Keratinocyte (primary cell): ENCODE data around the gene TENM4. TPM values are rescaled to one million over a fixed set of nuclear protein-coding genes. Genes with fewer than 3 reads are reported as not detected.

Source experiments
- DNase-seq: peaks from one replicate; pipeline ENCODE4 v3.0.0-alpha.2; 2011; ENCODE audit warnings: low read depth, missing footprints, low spot score
- FAIRE-seq: peaks from 2 replicates; lab custom pipeline; 2011; peaks lifted over from hg19 to GRCh38; lab: Jason Lieb, UNC
- H2AFZ ChIP-seq: 2 replicates; pipeline ENCODE4 v1.6.0; 2012; ENCODE audit warnings: low read length, control low read depth, inconsistent platforms; ENCODE audit not compliant: control insufficient read depth
- H3K27ac ChIP-seq: 2 replicates; pipeline ENCODE4 v1.5.1; 2011; ENCODE audit warnings: low read length; ENCODE audit not compliant: control insufficient read depth, insufficient read depth
- H3K27me3 ChIP-seq: 3 replicates; pipeline ENCODE4 v1.6.0; 2011; ENCODE audit warnings: low read length; ENCODE audit not compliant: control insufficient read depth, insufficient read depth; ENCODE audit errors: extremely low read depth
- H3K36me3 ChIP-seq, 2 experiments: 2 replicates in 1 of 2; 3 replicates in 1 of 2; pipeline ENCODE4 v1.5.1; 2011; ENCODE audit warnings: low read length in 2 of 2, mild to moderate bottlenecking in 1 of 2; ENCODE audit not compliant: control insufficient read depth in 2 of 2, insufficient read depth in 2 of 2; ENCODE audit errors: extremely low read depth in 1 of 2
- H3K4me1 ChIP-seq: 3 replicates; pipeline ENCODE4 v1.5.1; 2011; ENCODE audit warnings: low read length; ENCODE audit not compliant: control insufficient read depth, insufficient read depth; ENCODE audit errors: extremely low read depth
- H3K4me2 ChIP-seq: 3 replicates; pipeline ENCODE4 v1.6.0; 2011; ENCODE audit warnings: low read depth, low read length; ENCODE audit not compliant: control insufficient read depth, insufficient read depth; ENCODE audit errors: extremely low read depth
- H3K4me3 ChIP-seq, 3 experiments: fragments of 200-600 bp in 1 of 3; sonication (generic) in 1 of 3; 2 replicates in 2 of 3; 3 replicates in 1 of 3; pipeline ENCODE4 v1.5.1; 2011 to 2016; ENCODE audit warnings: low read length in 3 of 3, mild to moderate bottlenecking in 3 of 3, control low read depth in 2 of 3, inconsistent platforms in 1 of 3, low read depth in 1 of 3, mixed read lengths in 1 of 3, mixed run types in 1 of 3, moderate library complexity in 1 of 3; ENCODE audit not compliant: control insufficient read depth in 2 of 3, insufficient read depth in 2 of 3; ENCODE audit errors: extremely low read depth in 1 of 3
- H3K79me2 ChIP-seq: 2 replicates; pipeline ENCODE4 v1.6.0; 2012; ENCODE audit warnings: low read length; ENCODE audit not compliant: control insufficient read depth, insufficient read depth
- H3K9ac ChIP-seq: 3 replicates; pipeline ENCODE4 v1.6.0; 2011; ENCODE audit warnings: low read length; ENCODE audit not compliant: control insufficient read depth, insufficient read depth; ENCODE audit errors: extremely low read depth
- H3K9me1 ChIP-seq: 3 replicates; pipeline ENCODE4 v1.6.0; 2011; ENCODE audit warnings: low read length; ENCODE audit not compliant: control insufficient read depth, insufficient read depth; ENCODE audit errors: extremely low read depth
- H3K9me3 ChIP-seq: 2 replicates; pipeline ENCODE4 v1.5.1; 2012; ENCODE audit warnings: low read depth, low read length; ENCODE audit not compliant: control insufficient read depth
- H4K20me1 ChIP-seq: 3 replicates; pipeline ENCODE4 v1.6.0; 2011; ENCODE audit warnings: low read length; ENCODE audit not compliant: control insufficient read depth, insufficient read depth; ENCODE audit errors: extremely low read depth
- EZH2 ChIP-seq: IDR thresholded peaks from one replicate; pipeline ENCODE4 v1.6.1; 2012; ENCODE audit warnings: inconsistent platforms, mild to moderate bottlenecking, low read length, moderate library complexity
- dilution Hi-C: fragments of 300-500 bp; cut with MboI; formaldehyde crosslinking; loops from one replicate; pipeline ENCODE4 v1.7.0; 2020; ENCODE audit warnings: low sequenced_read_pairs; ENCODE audit not compliant: extremely low pct_ligation_motif_present
- polyA plus RNA-seq, 5 experiments: library from polyadenylated mRNA; depleted of rRNA in 3 of 5; stranded (reverse) in 3 of 5; stranded (forward) in 1 of 5; unstranded in 1 of 5; fragments of >200 nt; gene quantifications; 1 replicate in 1 of 5; 2 replicates in 3 of 5; 3 replicates in 1 of 5; pipeline versions ENCODE4 v1.2.1 to v1.2.3, GENCODE V29; 2011 to 2012; ENCODE audit warnings: missing spikeins in 2 of 5, low read depth in 1 of 5, low replicate concordance in 1 of 5
- TF ChIP-seq, protein P1 (sequence below), 3 experiments: IDR thresholded peaks in 1 of 3; conservative IDR thresholded peaks in 1 of 3; optimal IDR thresholded peaks in 1 of 3; 2 replicates in 2 of 3; 3 replicates in 1 of 3; pipeline versions ENCODE3 to v1.5.1; 2011; ENCODE audit warnings: low read length in 3 of 3, mild to moderate bottlenecking in 3 of 3, moderate library complexity in 2 of 3, control low read depth in 1 of 3, inconsistent platforms in 1 of 3; ENCODE audit not compliant: insufficient read depth in 2 of 3; ENCODE audit errors: extremely low read depth in 1 of 3

The TENM4 gene
- polyA plus RNA-seq, 1 donor (not counting 4 experiments of a cell fraction or from before 2014, with no cell fraction given): 3.5 TPM

DNA sequence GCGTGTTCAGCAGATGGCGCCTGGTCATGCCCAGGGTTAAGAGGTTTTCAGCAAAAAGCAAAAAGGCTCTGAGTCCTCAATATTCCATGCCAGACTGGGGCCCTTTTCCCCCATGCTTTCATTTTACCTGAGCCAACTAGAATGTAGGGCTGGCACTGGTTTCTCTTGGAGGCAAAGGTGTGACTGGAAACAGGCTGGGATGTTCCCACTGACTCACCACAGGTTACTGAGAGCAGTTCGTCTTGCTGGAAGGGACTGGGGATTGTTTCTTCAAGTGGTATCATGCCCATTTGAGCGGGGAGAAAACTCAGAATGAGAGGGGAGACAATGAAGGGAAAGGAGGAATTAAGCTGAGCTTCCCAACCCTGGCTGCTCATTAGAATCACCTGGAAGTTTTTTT lies 243.9 kb downstream of the TENM4 start:
- H3K9me1 ChIP-seq: peaks cover 6% of the 10 kb centered on the region
- FAIRE-seq (peak; percentile 94), DNase-seq (no peak)
- H3K4me3 ChIP-seq: peak overlapping the region in 1 of 3 experiments; percentile 8
- H3K9me3 ChIP-seq: no peaks in the 10 kb centered on the region
- dilution Hi-C loops: no loop called here
- peaks cover 0 to 4% of the 10 kb centered on the region in 2 experiments for H3K36me3 ChIP-seq
- peak overlapping the region; percentile 57 for H3K27ac ChIP-seq
- TF ChIP-seq EZH2: no peak
- TF ChIP-seq, protein P1, sequence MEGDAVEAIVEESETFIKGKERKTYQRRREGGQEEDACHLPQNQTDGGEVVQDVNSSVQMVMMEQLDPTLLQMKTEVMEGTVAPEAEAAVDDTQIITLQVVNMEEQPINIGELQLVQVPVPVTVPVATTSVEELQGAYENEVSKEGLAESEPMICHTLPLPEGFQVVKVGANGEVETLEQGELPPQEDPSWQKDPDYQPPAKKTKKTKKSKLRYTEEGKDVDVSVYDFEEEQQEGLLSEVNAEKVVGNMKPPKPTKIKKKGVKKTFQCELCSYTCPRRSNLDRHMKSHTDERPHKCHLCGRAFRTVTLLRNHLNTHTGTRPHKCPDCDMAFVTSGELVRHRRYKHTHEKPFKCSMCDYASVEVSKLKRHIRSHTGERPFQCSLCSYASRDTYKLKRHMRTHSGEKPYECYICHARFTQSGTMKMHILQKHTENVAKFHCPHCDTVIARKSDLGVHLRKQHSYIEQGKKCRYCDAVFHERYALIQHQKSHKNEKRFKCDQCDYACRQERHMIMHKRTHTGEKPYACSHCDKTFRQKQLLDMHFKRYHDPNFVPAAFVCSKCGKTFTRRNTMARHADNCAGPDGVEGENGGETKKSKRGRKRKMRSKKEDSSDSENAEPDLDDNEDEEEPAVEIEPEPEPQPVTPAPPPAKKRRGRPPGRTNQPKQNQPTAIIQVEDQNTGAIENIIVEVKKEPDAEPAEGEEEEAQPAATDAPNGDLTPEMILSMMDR (optimal IDR thresholded peaks at IDR 0.05 in 1 of 3, IDR thresholded peaks at IDR 0.05 in 1 of 3, conservative IDR thresholded peaks at IDR 0.05 in 1 of 3; ENCODE audit: extremely low read depth in 1 of 3, insufficient read depth in 2 of 3, low read length in 3 of 3): peak in 1 of 3 experiments; percentile 7
- no peaks in the 10 kb centered on the region for H4K20me1 ChIP-seq
- H3K79me2 ChIP-seq: no peaks in the 10 kb centered on the region
- peak overlapping the region; percentile 39 for H3K9ac ChIP-seq
- peaks cover 33% of the 10 kb centered on the region for H3K4me1 ChIP-seq
- no peak overlapping the region for H2AFZ ChIP-seq
- peak overlapping the region; percentile 35 for H3K4me2 ChIP-seq
- H3K27me3 ChIP-seq: no peaks in the 10 kb centered on the region

DNA sequence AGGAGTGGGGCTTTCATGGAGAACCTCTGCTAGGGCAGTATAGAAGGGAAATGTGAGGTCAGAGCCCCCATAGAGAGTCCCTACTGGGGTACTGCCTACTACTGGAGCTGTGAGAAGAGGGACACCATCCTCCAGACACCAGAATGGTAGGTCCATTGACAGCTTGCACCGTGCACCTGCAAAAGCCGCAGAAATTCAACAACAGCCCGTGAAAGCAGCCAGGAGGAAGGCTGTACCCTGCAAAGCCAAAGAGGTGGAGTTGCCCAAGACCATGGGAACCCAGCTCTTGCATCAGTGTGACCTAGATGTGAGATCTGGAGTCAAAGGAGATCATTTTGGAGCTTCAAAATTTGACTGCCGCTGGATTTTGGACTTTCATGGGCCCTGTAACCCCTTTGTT lies 245.6 kb downstream of the TENM4 start:
- Histone ChIP-seq H3K9me3 (no peaks in the 10 kb centered on the region), H3K79me2 (no peaks in the 10 kb centered on the region), H3K4me2 (no peak overlapping the region), H3K27ac (no peak overlapping the region), H3K9ac (no peak overlapping the region), H2AFZ (no peak overlapping the region), H3K9me1 (peaks cover 3% of the 10 kb centered on the region), H3K4me3 (no peak overlapping the region), H3K36me3 (peaks cover 0 to 4% of the 10 kb centered on the region in 2 experiments), H3K4me1 (peaks cover 19% of the 10 kb centered on the region), H3K27me3 (no peaks in the 10 kb centered on the region), H4K20me1 (no peaks in the 10 kb centered on the region)
- no peak for TF ChIP-seq EZH2
- TF ChIP-seq, protein P1 (optimal IDR thresholded peaks at IDR 0.05 in 1 of 3, IDR thresholded peaks at IDR 0.05 in 1 of 3, conservative IDR thresholded peaks at IDR 0.05 in 1 of 3; ENCODE audit: extremely low read depth in 1 of 3, insufficient read depth in 2 of 3, low read length in 3 of 3): no peak
- no peak for DNase-seq
- FAIRE-seq: no peak
- dilution Hi-C loops: no loop called here
